GM18858 (cell line): ENCODE results near the gene ASS1.

Source experiments
- ATAC-seq: cut with Tn5 transposase; IDR thresholded peaks from one replicate; pipeline ENCODE4 v1.9.1; 2021; ENCODE audit not compliant: unreplicated experiment

ASS1 gene

DNA sequence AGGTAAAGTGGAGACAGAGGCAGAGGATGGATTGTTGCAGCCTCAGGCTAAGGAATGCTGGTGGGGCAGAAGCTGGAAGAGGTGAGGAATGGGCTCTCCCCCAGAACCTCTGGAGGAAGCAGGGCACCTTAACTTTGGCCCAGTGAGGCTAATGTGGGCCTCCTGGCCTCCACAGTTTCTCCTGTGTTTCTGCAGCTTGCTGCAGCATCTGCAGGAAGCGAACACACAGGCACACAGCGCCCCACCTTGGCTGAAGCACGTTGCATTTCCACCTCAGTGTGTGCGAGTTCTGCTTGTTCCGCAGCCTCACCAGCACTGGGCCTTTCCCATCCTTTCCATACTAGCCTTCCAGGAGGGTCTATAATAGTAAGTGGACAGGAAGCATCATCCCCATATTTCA, 27.2 kb upstream of the ASS1 start:
- no peak for ATAC-seq

- ATAC-seq: no peak
Measured at GRCh38 chr9:130418776-130419175, 26.0 kb upstream of the ASS1 start.

DNA sequence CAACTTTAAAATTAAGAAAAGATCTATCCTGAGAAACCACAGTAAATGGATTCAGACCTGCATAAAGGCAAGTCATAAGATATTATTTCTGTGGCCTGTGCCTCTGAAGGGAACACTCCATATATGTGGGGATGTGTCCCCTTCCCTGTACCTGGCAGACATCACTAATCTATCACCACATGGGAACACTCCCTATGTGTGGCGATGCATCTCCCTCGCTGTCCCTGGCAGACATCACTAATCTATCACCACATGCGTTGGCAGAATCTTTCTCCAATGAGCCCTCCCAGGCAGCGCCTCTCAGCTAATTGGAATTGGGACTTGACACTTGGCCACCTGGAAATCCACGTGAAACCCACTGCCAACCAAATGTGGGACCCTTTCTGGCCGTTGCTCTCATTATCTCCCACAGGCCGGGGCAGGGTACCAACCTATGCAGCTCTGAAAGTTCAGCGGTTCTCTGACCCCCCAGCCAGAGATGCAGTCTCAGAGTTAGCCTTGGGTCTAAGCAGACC, 25.2 kb upstream of the ASS1 start:
- no peak for ATAC-seq

- ATAC-seq: no peak
Measured at GRCh38 chr9:130421154-130421801, 23.5 kb upstream of the ASS1 start.

GRCh38 chr9:130421802-130422276, 22.9 kb upstream of the ASS1 start:
- ATAC-seq: no peak

GRCh38 chr9:130422546-130422945, 22.2 kb upstream of the ASS1 start:
- no peak for ATAC-seq

GRCh38 chr9:130423272-130423671, 21.5 kb upstream of the ASS1 start:
- ATAC-seq: no peak

GRCh38 chr9:130424595-130425454, 19.9 kb upstream of the ASS1 start:
- no peak for ATAC-seq

- ATAC-seq: no peak
Measured at GRCh38 chr9:130425741-130426466, 18.9 kb upstream of the ASS1 start.

- ATAC-seq: no peak
Measured at GRCh38 chr9:130426467-130426773, 18.3 kb upstream of the ASS1 start.

GRCh38 chr9:130426883-130427282, 17.9 kb upstream of the ASS1 start:
- no peak for ATAC-seq

GRCh38 chr9:130427326-130427725, 17.4 kb upstream of the ASS1 start:
- ATAC-seq: no peak

DNA sequence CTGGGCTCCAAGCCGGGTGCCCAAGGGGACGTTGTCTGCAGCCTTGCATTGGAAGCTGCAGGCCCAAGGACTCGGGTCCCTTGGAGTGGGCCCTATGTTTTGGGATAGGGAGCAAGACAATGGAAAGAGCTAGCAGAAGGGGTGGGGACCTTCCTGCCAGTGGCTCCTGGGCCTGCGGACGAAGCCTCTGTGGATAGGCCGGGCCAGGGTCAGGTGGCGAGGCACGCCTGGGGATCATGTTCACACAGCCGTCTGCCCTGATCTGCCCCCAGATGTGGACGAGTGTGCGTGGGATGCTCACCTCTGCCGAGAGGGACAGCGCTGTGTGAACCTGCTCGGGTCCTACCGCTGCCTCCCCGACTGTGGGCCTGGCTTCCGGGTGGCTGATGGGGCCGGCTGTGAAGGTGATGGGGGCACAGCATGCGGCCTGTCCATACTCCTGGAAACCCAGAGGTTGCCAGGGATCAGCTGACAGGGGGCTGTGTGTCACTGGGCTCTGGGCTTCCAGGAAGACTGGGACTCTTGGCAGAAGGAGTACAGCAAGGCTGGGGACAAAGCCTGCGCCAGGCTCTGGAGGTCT, 16.6 kb upstream of the ASS1 start:
- no peak for ATAC-seq

GRCh38 chr9:130429381-130429780, 15.4 kb upstream of the ASS1 start:
- no peak for ATAC-seq

- no peak for ATAC-seq
Measured at GRCh38 chr9:130429831-130430230, 14.9 kb upstream of the ASS1 start.

DNA sequence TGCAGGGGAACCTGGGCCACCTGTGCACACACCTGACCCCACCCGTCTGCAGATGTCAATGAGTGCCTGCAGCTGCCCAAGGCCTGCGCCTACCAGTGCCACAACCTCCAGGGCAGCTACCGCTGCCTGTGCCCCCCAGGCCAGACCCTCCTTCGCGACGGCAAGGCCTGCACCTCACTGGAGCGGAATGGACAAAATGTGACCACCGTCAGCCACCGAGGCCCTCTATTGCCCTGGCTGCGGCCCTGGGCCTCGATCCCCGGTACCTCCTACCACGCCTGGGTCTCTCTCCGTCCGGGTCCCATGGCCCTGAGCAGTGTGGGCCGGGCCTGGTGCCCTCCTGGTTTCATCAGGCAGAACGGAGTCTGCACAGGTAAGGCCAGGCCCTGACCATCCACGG, 14.5 kb upstream of the ASS1 start:
- ATAC-seq: no peak

DNA sequence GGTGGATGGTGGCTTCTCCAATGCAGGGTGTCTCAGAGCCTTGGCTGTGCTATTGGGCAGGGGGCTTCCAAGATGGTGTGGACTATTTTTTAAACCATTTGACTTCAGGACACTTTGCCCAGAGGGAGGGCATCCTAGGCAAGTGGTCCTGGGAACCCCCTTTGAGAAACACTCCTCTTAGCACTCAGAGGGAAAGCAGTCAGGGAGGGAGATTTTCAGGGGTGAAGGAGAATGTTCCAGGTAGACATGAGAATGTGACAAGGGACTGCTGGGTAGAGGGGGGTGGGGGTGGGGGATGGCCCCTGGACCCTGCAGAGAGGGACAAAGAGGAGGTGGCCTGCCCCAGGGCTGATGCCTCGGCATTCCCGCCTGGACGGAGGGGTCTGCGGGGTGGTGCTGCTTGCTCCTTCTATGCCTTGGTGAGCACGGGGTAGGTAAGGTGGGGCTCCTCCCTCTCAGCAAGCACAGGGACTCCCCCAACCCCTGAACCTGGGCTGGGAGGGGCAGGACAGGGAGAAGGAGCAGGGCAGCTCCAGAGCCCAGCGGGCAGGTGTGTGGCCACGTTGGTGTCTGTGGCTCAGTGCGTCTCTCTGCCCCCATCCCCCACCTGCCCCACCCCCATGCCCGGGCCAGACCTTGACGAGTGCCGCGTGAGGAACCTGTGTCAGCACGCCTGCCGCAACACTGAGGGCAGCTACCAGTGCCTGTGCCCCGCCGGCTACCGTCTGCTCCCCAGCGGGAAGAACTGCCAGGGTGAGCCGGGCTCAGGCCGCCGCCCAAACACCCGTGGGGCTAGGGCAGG, 13.8 kb upstream of the ASS1 start:
- ATAC-seq: no peak

DNA sequence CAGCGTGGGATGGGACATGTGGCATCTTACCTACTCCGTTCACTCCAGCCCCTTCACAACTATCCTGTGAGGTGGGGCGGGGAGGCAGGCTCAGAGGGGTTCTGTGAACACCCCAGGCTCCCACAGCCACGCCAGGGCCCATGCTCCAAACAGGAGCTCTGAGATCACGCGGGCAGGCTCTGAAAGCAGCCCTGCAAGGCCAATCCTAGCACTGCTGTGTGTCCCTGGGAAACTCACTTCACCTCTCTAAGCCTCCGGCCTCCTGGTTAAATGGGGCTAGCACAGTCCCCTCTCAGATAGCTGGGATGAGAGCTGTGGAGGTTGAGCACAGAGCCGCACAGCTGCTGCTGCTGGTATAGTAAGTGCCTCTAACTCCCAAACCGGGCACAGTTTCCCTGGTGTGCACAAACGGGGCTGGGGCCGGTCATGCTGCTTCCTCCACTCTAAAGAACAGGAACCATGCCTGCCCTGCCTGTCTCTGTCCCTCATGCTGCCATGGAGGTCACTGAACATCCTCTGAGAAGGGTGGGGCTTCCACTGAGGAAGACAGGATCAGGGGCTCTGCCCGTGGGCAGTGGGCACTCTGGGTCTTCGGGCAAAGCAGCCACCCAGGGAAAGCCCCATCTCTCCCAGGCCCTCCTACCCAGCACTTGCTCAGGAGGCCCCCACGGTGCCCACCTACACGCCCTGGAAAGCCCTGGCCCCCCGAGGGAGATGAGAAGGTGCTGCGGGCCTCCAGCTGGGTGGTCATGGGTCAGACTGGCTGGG, 13.0 kb upstream of the ASS1 start:
- no peak for ATAC-seq

GRCh38 chr9:130432362-130432761, 12.4 kb upstream of the ASS1 start:
- no peak for ATAC-seq

- no peak for ATAC-seq
Measured at GRCh38 chr9:130432796-130433167, 12.0 kb upstream of the ASS1 start.
